Skeletal muscle tissue (tissue), 4 donors: Measurements from ENCODE around the gene RPTOR. TPM values are rescaled to one million over a fixed set of nuclear protein-coding genes. Genes with fewer than 3 reads are reported as not detected.

Experiments used
- H3K27ac ChIP-seq: one replicate; pipeline ENCODE4 v1.7.0; 2013; ENCODE audit warnings: mild to moderate bottlenecking, low read depth, low read length, inconsistent platforms
- H3K27me3 ChIP-seq, 3 donors: one replicate each; pipeline ENCODE4 v1.7.0; 2013; ENCODE audit warnings: low read length in 3 of 3; ENCODE audit not compliant: control insufficient read depth in 3 of 3, insufficient read depth in 3 of 3
- H3K36me3 ChIP-seq, 3 donors: one replicate each; pipeline ENCODE4 v1.7.0; 2013; ENCODE audit warnings: low read length in 3 of 3; ENCODE audit not compliant: control insufficient read depth in 3 of 3, insufficient read depth in 3 of 3
- H3K4me1 ChIP-seq, 3 donors: one replicate each; pipeline ENCODE4 v1.7.0; 2013; ENCODE audit warnings: low read length in 3 of 3, mild to moderate bottlenecking in 3 of 3; ENCODE audit not compliant: control insufficient read depth in 3 of 3, insufficient read depth in 3 of 3
- H3K4me3 ChIP-seq, 3 donors: one replicate each; pipeline ENCODE4 v1.7.0; 2013; ENCODE audit warnings: low read length in 3 of 3
- H3K9ac ChIP-seq, 3 donors: one replicate each; pipeline ENCODE4 v1.7.0; 2013; ENCODE audit warnings: low read length in 3 of 3, mild to moderate bottlenecking in 3 of 3, moderate library complexity in 2 of 3, low read depth in 1 of 3
- H3K9me3 ChIP-seq, 3 donors: one replicate each; pipeline ENCODE4 v1.7.0; 2013; ENCODE audit warnings: low read length in 3 of 3; ENCODE audit not compliant: control insufficient read depth in 3 of 3
- total RNA-seq: library from RNA; depleted of rRNA; stranded (reverse); fragments of >200 nt; gene quantifications from one replicate; pipeline ENCODE4 v1.2.3, GENCODE V29; 2014
- donor health status: Osteomylitis.

RPTOR gene
- total RNA-seq, 1 donor from 2014 or later, result 24.5 TPM

GRCh38 chr17:80827646-80828643 is 283.3 kb downstream of the RPTOR start:
- Histone ChIP-seq H3K9me3 (no peaks in the 10 kb centered on the region), H3K9ac (peak overlapping the region in 2 of 3 donors; percentile 60 to 83), H3K4me3 (peak overlapping the region in 1 of 3 donors; percentile 4), H3K36me3 (peaks cover 4 to 9% (median 6%) of the 10 kb centered on the region in 3 donors), H3K27ac (peak overlapping the region; percentile 94), H3K27me3 (no peaks in the 10 kb centered on the region), H3K4me1 (peaks cover 25 to 42% (median 28%) of the 10 kb centered on the region in 3 donors)

DNA sequence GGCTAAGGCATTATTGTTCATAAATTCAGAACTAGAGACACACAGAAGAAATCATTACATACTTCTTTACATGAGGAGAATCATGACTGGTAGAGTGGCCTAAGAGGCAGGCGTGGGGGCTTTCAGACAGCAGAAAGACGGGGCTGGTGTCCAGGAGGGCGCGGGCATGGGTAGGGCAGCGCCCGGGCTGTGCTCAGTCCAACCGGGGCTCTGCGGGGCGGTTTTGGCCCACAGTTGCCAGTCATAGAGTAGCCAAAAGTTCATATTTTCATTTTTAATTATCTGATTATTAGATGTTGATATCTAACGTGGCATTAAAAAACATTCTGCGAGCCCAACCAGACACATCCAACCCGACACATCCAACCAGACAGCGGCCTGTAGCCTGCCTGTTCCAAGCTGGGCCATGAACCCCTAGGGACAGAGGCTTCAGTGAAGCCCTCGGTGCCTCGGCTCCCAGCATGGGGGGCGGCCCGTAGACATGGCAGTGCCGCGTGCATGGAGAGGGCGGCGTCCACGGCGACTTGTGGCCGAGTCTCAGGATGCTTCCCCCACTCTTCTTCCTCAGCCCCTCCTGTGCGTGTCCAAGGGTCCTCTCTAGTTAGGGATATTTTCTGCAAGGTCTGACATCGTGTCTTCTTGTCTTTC is 284.7 kb downstream of the RPTOR start:
- Histone ChIP-seq H3K36me3 (peaks cover 0 to 4% (median 4%) of the 10 kb centered on the region in 3 donors), H3K4me3 (no peak overlapping the region), H3K4me1 (peaks cover 26 to 54% (median 40%) of the 10 kb centered on the region in 3 donors), H3K9me3 (no peaks in the 10 kb centered on the region), H3K9ac (no peak overlapping the region), H3K27me3 (no peaks in the 10 kb centered on the region), H3K27ac (no peak overlapping the region)

GRCh38 chr17:80830020-80830780 is 285.6 kb downstream of the RPTOR start:
- H3K27ac ChIP-seq, result no peak overlapping the region
- peaks cover 29 to 61% (median 49%) of the 10 kb centered on the region in 3 donors for H3K4me1 ChIP-seq
- no peaks in the 10 kb centered on the region for H3K9me3 ChIP-seq
- no peak overlapping the region for H3K4me3 ChIP-seq
- no peaks in the 10 kb centered on the region for H3K27me3 ChIP-seq
- H3K9ac ChIP-seq, result no peak overlapping the region
- peaks cover 0 to 4% (median 4%) of the 10 kb centered on the region in 3 donors for H3K36me3 ChIP-seq

GRCh38 chr17:80831491-80831890 is 286.9 kb downstream of the RPTOR start:
- no peak overlapping the region for H3K4me3 ChIP-seq
- peaks cover 23 to 55% (median 45%) of the 10 kb centered on the region in 3 donors for H3K4me1 ChIP-seq
- no peaks in the 10 kb centered on the region for H3K9me3 ChIP-seq
- peak overlapping the region; percentile 96 for H3K27ac ChIP-seq
- H3K36me3 ChIP-seq, result peaks cover 0 to 4% (median 4%) of the 10 kb centered on the region in 3 donors
- no peak overlapping the region for H3K9ac ChIP-seq
- no peaks in the 10 kb centered on the region for H3K27me3 ChIP-seq

DNA sequence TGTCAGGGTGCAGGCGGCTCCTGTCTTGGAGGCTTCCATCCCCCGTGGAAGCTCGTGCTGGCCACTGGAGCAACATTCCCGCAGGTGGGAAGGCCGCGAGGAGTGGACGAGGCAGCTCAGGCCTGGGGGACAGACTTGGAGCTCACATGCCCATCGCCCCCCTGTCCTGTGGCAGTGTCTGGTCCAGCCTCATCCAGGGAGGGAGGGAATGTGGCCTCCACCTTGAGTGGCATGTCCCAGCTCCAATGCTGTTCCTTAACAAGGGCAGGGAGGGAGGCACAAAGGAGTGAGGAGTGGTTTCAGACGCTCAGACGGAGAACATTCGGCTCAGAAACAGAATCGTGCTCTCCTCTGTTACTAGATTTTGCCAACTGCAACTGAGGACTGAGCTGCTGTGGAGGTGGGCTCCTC is 287.6 kb downstream of the RPTOR start:
- Histone ChIP-seq H3K36me3 (peaks cover 0 to 4% (median 4%) of the 10 kb centered on the region in 3 donors), H3K27ac (peak overlapping the region; percentile 96), H3K4me1 (peaks cover 15 to 48% (median 40%) of the 10 kb centered on the region in 3 donors), H3K9me3 (no peaks in the 10 kb centered on the region), H3K9ac (peak overlapping the region; percentile 10 to 83 (median 81)), H3K4me3 (peak overlapping the region; percentile 70 to 76 (median 71)), H3K27me3 (no peaks in the 10 kb centered on the region)

DNA sequence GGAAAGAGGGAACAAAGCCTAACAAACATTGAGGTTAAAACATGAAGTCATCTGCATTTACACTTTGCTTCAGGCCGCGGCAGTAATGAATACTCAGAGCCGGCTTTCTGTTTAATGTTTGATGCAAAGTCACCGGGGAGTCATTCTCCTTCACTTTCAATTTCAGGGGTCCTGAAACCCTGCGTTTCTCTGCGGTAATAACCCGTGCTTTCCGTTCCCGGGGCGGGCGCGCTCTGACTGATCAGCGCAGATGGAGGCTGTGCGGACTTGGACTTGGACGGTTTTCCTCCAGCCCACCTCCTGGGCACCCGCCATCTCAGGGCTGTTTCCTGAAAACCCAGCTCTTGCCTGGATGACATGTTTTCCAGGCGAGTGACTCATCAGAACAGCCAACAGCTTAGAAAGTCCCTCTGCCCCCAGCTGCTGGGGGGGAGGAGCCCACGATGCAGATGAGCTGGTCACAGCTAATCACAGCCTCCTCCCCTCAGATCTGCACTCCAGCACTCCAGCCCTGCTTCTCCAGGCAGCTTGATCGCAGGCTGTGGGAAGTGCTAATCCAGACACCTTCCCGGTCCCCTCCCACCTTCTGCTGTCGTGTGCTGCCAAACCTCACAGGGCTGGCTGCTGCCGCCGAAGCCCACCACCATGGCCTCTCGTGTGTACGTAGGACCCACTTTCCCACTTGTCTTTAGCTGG is 288.4 kb downstream of the RPTOR start:
- Histone ChIP-seq H3K36me3 (peaks cover 0 to 3% (median 1%) of the 10 kb centered on the region in 3 donors), H3K4me1 (peaks cover 9 to 40% (median 32%) of the 10 kb centered on the region in 3 donors), H3K9ac (peak overlapping the region; percentile 80 to 83 (median 81)), H3K9me3 (no peaks in the 10 kb centered on the region), H3K27ac (peak overlapping the region; percentile 96), H3K27me3 (no peaks in the 10 kb centered on the region), H3K4me3 (peak overlapping the region; percentile 70 to 76 (median 71))

- Histone ChIP-seq H3K27ac (peak overlapping the region; percentile 96), H3K27me3 (no peaks in the 10 kb centered on the region), H3K4me1 (peaks cover 9 to 35% (median 32%) of the 10 kb centered on the region in 3 donors), H3K36me3 (peaks cover 0 to 8% (median 0%) of the 10 kb centered on the region in 3 donors), H3K9ac (peak overlapping the region; percentile 33 to 81 (median 46)), H3K4me3 (peak overlapping the region in 1 of 3 donors; percentile 34), H3K9me3 (no peaks in the 10 kb centered on the region)
Observed at GRCh38 chr17:80833952-80834892, 289.6 kb downstream of the RPTOR start.

GRCh38 chr17:80834893-80835275 is 290.2 kb downstream of the RPTOR start:
- no peak overlapping the region for H3K4me3 ChIP-seq
- peak overlapping the region; percentile 96 for H3K27ac ChIP-seq
- H3K27me3 ChIP-seq, result no peaks in the 10 kb centered on the region
- peaks cover 9 to 35% (median 32%) of the 10 kb centered on the region in 3 donors for H3K4me1 ChIP-seq
- H3K36me3 ChIP-seq, result peaks cover 0 to 8% (median 0%) of the 10 kb centered on the region in 3 donors
- peak overlapping the region in 1 of 3 donors; percentile 25 for H3K9ac ChIP-seq
- H3K9me3 ChIP-seq, result no peaks in the 10 kb centered on the region
